HCT116 (cell line): Measurements from ENCODE around the gene KRTAP12-3. TPM values are rescaled to one million over a fixed set of nuclear protein-coding genes. Genes with fewer than 3 reads are reported as not detected.

Experiments
- ATAC-seq: fragments of 200-7000 bp; cut with Tn5 transposase; 2 replicates; pipeline ENCODE4 v1.9.1; 2020; ENCODE audit warnings: mild to moderate bottlenecking, moderate library complexity
- BruUV-seq: library from RNA; stranded (reverse); fragments of 400-500 nt; replicated peaks from 2 replicates; lab custom pipeline; 2021; lab: Mats Ljungman, UMichigan
- CTCF ChIA-PET: fragments of 300-600 bp; sonication (Branson Sonifier 250); formaldehyde crosslinking; loops from one replicate; lab custom pipeline; 2021; ENCODE audit warnings: antibody characterized with exemption; lab: Charles Lee
- POLR2A ChIA-PET: fragments of 300-600, 350-600 bp; sonication (Branson Sonifier 250); formaldehyde crosslinking; loops from one replicate; lab custom pipeline; 2021; ENCODE audit warnings: antibody characterized with exemption; lab: Charles Lee
- RAD21 ChIA-PET, 2 experiments: fragments of 300-600 bp; sonication (Branson Sonifier 250); formaldehyde crosslinking; loops; one replicate each; lab custom pipeline; 2023; ENCODE audit warnings: low total read pairs in 2 of 2; ENCODE audit not compliant: uncharacterized antibody in 2 of 2, unreplicated experiment in 2 of 2, low non-redundant PET in 1 of 2; lab: Charles Lee
- DNase-seq: peaks from one replicate; pipeline ENCODE4 v3.0.0-alpha.2; 2010; ENCODE audit warnings: low read depth, low spot score
- H2AFZ ChIP-seq: fragments of 200-600 bp; shearing (Covaris generic), sonication (generic); 2 replicates; pipeline ENCODE4 v1.6.1; 2017; ENCODE audit warnings: low read depth, mixed run types, mixed read lengths, antibody characterized with exemption, low read length; ENCODE audit not compliant: poor library complexity, severe bottlenecking
- H3K27ac ChIP-seq: 2 replicates; pipeline ENCODE4 v1.5.1; 2012; ENCODE audit warnings: low read depth, low read length
- H3K27me3 ChIP-seq: fragments of 200-600 bp; sonication (generic); 2 replicates; pipeline ENCODE4 v1.6.1; 2016; ENCODE audit warnings: mixed run types, low read length, mixed read lengths; ENCODE audit not compliant: insufficient read depth
- H3K36me3 ChIP-seq, 2 experiments: fragments of 200-500 bp in 1 of 2; fragments of 200-600 bp in 1 of 2; sonication (Bioruptor generic) in 1 of 2; sonication (generic) in 1 of 2; 2 replicates each; pipeline versions ENCODE4 v1.5.1 to v1.6.1; 2014 to 2016; ENCODE audit warnings: low read length in 2 of 2, inconsistent platforms in 1 of 2, mixed read lengths in 1 of 2, mixed run types in 1 of 2; ENCODE audit not compliant: insufficient read depth in 2 of 2, control insufficient read depth in 1 of 2
- H3K4me1 ChIP-seq, 2 experiments: fragments of 200-600 bp in 1 of 2; sonication (generic) in 1 of 2; 2 replicates each; pipeline versions ENCODE4 v1.5.1 to v1.6.1; 2012 to 2017; ENCODE audit warnings: low read length in 2 of 2, inconsistent platforms in 1 of 2, mild to moderate bottlenecking in 1 of 2, mixed read lengths in 1 of 2, mixed run types in 1 of 2, moderate library complexity in 1 of 2; ENCODE audit not compliant: insufficient read depth in 2 of 2, control insufficient read depth in 1 of 2
- H3K4me2 ChIP-seq: fragments of 200-600 bp; sonication (generic); 2 replicates; pipeline ENCODE4 v1.6.1; 2017; ENCODE audit warnings: mixed run types, low read length, mixed read lengths
- H3K4me3 ChIP-seq, 2 experiments: fragments of 200-600 bp in 1 of 2; sonication (generic) in 1 of 2; replicated peaks in 1 of 2; 2 replicates each; pipeline ENCODE4 v1.5.1; 2011 to 2016; ENCODE audit warnings: low read length in 2 of 2, control low read depth in 1 of 2, low read depth in 1 of 2, mild to moderate bottlenecking in 1 of 2, mixed read lengths in 1 of 2, mixed run types in 1 of 2
- H3K79me2 ChIP-seq: fragments of 200-600 bp; sonication (generic); 2 replicates; pipeline ENCODE4 v1.6.1; 2017; ENCODE audit warnings: mild to moderate bottlenecking, mixed run types, low read length, moderate library complexity, mixed read lengths; ENCODE audit not compliant: insufficient read depth
- H3K9ac ChIP-seq: fragments of 200-600 bp; sonication (generic); 2 replicates; pipeline ENCODE4 v1.6.1; 2016; ENCODE audit warnings: low read length, mixed read lengths
- H3K9me2 ChIP-seq: fragments of 200-600 bp; sonication (generic), shearing (Covaris generic); 2 replicates; pipeline ENCODE4 v1.6.1; 2017; ENCODE audit warnings: mixed run types, mild to moderate bottlenecking, moderate library complexity; ENCODE audit not compliant: insufficient read depth
- H3K9me3 ChIP-seq, 2 experiments: fragments of 200-500 bp in 1 of 2; fragments of 200-600 bp in 1 of 2; sonication (Bioruptor generic) in 1 of 2; sonication (generic) in 1 of 2; 2 replicates each; pipeline ENCODE4 v1.6.1; 2014 to 2017; ENCODE audit warnings: low read length in 2 of 2, mixed read lengths in 2 of 2, inconsistent platforms in 1 of 2, low read depth in 1 of 2, mild to moderate bottlenecking in 1 of 2, mixed run types in 1 of 2, moderate library complexity in 1 of 2; ENCODE audit not compliant: control insufficient read depth in 1 of 2, insufficient read depth in 1 of 2
- H4K20me1 ChIP-seq: fragments of 200-600 bp; sonication (generic), shearing (Covaris generic); 2 replicates; pipeline ENCODE4 v1.6.1; 2017; ENCODE audit warnings: mixed run types, mild to moderate bottlenecking, moderate library complexity; ENCODE audit not compliant: insufficient read depth
- ELF1 ChIP-seq: IDR thresholded peaks from 2 replicates; pipeline ENCODE4 v1.6.1; 2012; ENCODE audit warnings: low read depth, borderline replicate concordance
- JUND ChIP-seq: IDR thresholded peaks from 2 replicates; pipeline ENCODE4 v1.6.1; 2012
- POLR2AphosphoS5 ChIP-seq: IDR thresholded peaks from 2 replicates; pipeline ENCODE4 v1.6.1; 2011; ENCODE audit warnings: mild to moderate bottlenecking, low read depth, low read length, moderate library complexity
- RAD21 ChIP-seq: IDR thresholded peaks from 2 replicates; pipeline ENCODE4 v1.6.1; 2012; ENCODE audit warnings: low read depth, mild to moderate bottlenecking
- SIN3A ChIP-seq: IDR thresholded peaks from 2 replicates; pipeline ENCODE4 v1.6.1; 2012; ENCODE audit warnings: low read depth
- SRF ChIP-seq: IDR thresholded peaks from 2 replicates; pipeline ENCODE4 v1.6.1; 2012; ENCODE audit warnings: low read depth
- TCF7L2 ChIP-seq: IDR thresholded peaks from 2 replicates; pipeline ENCODE4 v1.7.0; 2011; ENCODE audit warnings: borderline replicate concordance, inconsistent platforms; ENCODE audit not compliant: insufficient read depth, insufficient read length; ENCODE audit errors: extremely low read depth
- intact Hi-C: fragments of 100-400 bp; cut with micrococcal nuclease; formaldehyde crosslinking; loops from 2 replicates; pipeline ENCODE4 v1.10.0; 2022
- total RNA-seq: library from RNA; stranded (reverse); gene quantifications from one replicate; pipeline ENCODE4 v1.2.1, GENCODE V29; 2021; ENCODE audit not compliant: unreplicated experiment

Gene KRTAP12-3
- total RNA-seq, 1 experiment from 2014 or later: not detected

- intact Hi-C loops: no loop called here
- Histone ChIP-seq H3K36me3 (no peaks in the 10 kb centered on the region), H3K4me3 (no peak overlapping the region), H3K9ac (no peak overlapping the region), H3K9me3 (peaks cover 3 to 5% of the 10 kb centered on the region in 2 experiments; a peak in 2 of 4 replicates), H2AFZ (no peak overlapping the region), H3K9me2 (no peaks in the 10 kb centered on the region), H3K79me2 (no peaks in the 10 kb centered on the region), H3K27me3 (no peaks in the 10 kb centered on the region), H3K27ac (no peak overlapping the region), H4K20me1 (no peaks in the 10 kb centered on the region), H3K4me1 (no peaks in the 10 kb centered on the region), H3K4me2 (no peak overlapping the region)
- CTCF ChIA-PET: no interaction called here
- RAD21 ChIA-PET: no interaction called here
- TF ChIP-seq ELF1: no peak
- no peak for TF ChIP-seq SRF
- TF ChIP-seq JUND: no peak
- ATAC-seq (no peak), DNase-seq (no peak)
- BruUV-seq: no TSS peak
- POLR2A ChIA-PET: no interaction called here
These were observed 44.2 kb upstream of the KRTAP12-3 start for GRCh38 chr21:44613386-44614155.

DNA sequence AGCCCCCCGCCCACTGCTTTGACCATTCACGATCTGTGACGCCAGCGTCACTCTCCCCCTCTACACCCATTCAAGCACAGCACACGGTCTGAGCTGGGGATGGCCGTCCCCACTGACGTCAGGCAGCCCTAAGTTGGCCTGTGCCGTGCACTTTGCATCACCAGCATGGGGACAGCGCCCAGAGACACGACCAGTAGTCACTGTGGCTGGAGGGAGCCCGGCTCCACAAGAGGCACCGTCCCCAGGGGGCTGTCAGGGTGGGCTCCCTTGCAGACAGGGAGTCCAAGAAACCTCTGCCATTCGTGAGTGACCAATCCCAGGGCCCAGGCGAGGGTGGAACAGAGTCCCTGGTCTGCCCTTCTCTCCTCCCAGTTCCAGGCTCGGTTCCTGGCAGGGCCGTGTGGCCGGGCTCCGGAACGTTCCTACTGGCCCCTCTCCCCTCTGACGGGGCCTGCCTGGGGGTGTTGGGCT, 43.5 kb upstream of the KRTAP12-3 start:
- Histone ChIP-seq H3K4me2 (no peak overlapping the region), H3K4me3 (no peak overlapping the region), H3K4me1 (no peaks in the 10 kb centered on the region), H3K9me3 (peaks cover 3 to 5% of the 10 kb centered on the region in 2 experiments; a peak in 2 of 4 replicates), H3K27me3 (no peaks in the 10 kb centered on the region), H4K20me1 (no peaks in the 10 kb centered on the region), H3K27ac (no peak overlapping the region), H3K79me2 (no peaks in the 10 kb centered on the region), H3K9ac (no peak overlapping the region), H3K9me2 (no peaks in the 10 kb centered on the region), H2AFZ (no peak overlapping the region), H3K36me3 (no peaks in the 10 kb centered on the region)
- no peak for TF ChIP-seq RAD21
- TF ChIP-seq TCF7L2: no peak
- TF ChIP-seq SIN3A: no peak
- no peak for TF ChIP-seq POLR2AphosphoS5
- ChIA-PET POLR2A (no interaction called here), RAD21 (no interaction called here), CTCF (no interaction called here)
- ATAC-seq (no peak), DNase-seq (no peak)
- intact Hi-C loops: no loop called here
- no TSS peak for BruUV-seq
